HL-60 (cell line): Measurements from ENCODE around the gene IL12RB1.

Source experiments
- DNase-seq, 2 experiments: peaks; one replicate each; pipeline ENCODE4 v3.0.0-alpha.2; 2010 to 2020; ENCODE audit warnings: low read depth in 1 of 2, low spot score in 1 of 2
- H3K27ac ChIP-seq: fragments of 250-450 bp; sonication (Bioruptor Pico); replicated peaks from 2 replicates; pipeline ENCODE4 v1.5.1; 2020; ENCODE audit warnings: mild to moderate bottlenecking, moderate library complexity
- H3K27me3 ChIP-seq: fragments of 250-450 bp; sonication (Bioruptor Pico); 2 replicates; pipeline ENCODE4 v1.5.1; 2021; ENCODE audit warnings: mild to moderate bottlenecking, moderate library complexity; ENCODE audit not compliant: insufficient read depth, poor library complexity, severe bottlenecking
- H3K4me3 ChIP-seq: replicated peaks from 2 replicates; pipeline ENCODE4 v1.5.1; 2011; ENCODE audit warnings: mild to moderate bottlenecking, control low read depth, low read length; ENCODE audit not compliant: insufficient read depth
- GABPA ChIP-seq: IDR thresholded peaks from 2 replicates; pipeline ENCODE4 v1.6.1; 2012; ENCODE audit warnings: low read depth
- POLR2AphosphoS5 ChIP-seq: IDR thresholded peaks from 2 replicates; pipeline ENCODE4 v1.6.1; 2012; ENCODE audit warnings: low read depth
- SPI1 ChIP-seq: IDR thresholded peaks from 2 replicates; pipeline ENCODE4 v1.6.1; 2012; ENCODE audit warnings: low read depth, mild to moderate bottlenecking, borderline replicate concordance
- TF ChIP-seq, protein P1 (sequence below): IDR thresholded peaks from one replicate; pipeline ENCODE4 v1.5.1; 2011; ENCODE audit warnings: low read length, control low read depth, inconsistent platforms; ENCODE audit not compliant: insufficient read depth
- TF ChIP-seq, protein P2 (sequence below): IDR thresholded peaks from 2 replicates; pipeline ENCODE4 v1.6.1; 2012; ENCODE audit warnings: low read depth; ENCODE audit not compliant: insufficient replicate concordance

The IL12RB1 gene

DNA sequence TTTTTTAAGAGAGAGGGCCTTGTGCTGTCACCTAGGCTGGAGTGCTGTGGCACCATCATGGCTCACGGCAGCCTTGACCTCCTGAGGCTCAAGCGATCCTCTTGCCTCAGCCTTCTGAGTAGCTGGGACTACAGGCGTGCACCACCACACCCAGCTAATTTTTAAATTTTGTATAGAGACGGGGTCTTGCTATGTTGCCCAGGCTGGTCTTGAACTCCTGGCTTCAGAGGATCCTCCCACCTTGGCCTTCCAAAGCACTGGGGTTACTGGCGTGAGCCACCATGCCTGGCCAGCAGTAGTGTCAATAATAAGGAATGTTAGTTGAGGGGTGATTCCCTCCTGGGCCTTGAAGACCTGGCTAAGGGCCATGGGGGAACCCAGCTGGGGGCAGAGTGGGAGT lies 34.4 kb upstream of the IL12RB1 start:
- TF ChIP-seq POLR2AphosphoS5: no peak
- no peak for TF ChIP-seq SPI1
- TF ChIP-seq GABPA: no peak
- TF ChIP-seq, protein P1, sequence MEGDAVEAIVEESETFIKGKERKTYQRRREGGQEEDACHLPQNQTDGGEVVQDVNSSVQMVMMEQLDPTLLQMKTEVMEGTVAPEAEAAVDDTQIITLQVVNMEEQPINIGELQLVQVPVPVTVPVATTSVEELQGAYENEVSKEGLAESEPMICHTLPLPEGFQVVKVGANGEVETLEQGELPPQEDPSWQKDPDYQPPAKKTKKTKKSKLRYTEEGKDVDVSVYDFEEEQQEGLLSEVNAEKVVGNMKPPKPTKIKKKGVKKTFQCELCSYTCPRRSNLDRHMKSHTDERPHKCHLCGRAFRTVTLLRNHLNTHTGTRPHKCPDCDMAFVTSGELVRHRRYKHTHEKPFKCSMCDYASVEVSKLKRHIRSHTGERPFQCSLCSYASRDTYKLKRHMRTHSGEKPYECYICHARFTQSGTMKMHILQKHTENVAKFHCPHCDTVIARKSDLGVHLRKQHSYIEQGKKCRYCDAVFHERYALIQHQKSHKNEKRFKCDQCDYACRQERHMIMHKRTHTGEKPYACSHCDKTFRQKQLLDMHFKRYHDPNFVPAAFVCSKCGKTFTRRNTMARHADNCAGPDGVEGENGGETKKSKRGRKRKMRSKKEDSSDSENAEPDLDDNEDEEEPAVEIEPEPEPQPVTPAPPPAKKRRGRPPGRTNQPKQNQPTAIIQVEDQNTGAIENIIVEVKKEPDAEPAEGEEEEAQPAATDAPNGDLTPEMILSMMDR: no peak
- TF ChIP-seq, protein P2, sequence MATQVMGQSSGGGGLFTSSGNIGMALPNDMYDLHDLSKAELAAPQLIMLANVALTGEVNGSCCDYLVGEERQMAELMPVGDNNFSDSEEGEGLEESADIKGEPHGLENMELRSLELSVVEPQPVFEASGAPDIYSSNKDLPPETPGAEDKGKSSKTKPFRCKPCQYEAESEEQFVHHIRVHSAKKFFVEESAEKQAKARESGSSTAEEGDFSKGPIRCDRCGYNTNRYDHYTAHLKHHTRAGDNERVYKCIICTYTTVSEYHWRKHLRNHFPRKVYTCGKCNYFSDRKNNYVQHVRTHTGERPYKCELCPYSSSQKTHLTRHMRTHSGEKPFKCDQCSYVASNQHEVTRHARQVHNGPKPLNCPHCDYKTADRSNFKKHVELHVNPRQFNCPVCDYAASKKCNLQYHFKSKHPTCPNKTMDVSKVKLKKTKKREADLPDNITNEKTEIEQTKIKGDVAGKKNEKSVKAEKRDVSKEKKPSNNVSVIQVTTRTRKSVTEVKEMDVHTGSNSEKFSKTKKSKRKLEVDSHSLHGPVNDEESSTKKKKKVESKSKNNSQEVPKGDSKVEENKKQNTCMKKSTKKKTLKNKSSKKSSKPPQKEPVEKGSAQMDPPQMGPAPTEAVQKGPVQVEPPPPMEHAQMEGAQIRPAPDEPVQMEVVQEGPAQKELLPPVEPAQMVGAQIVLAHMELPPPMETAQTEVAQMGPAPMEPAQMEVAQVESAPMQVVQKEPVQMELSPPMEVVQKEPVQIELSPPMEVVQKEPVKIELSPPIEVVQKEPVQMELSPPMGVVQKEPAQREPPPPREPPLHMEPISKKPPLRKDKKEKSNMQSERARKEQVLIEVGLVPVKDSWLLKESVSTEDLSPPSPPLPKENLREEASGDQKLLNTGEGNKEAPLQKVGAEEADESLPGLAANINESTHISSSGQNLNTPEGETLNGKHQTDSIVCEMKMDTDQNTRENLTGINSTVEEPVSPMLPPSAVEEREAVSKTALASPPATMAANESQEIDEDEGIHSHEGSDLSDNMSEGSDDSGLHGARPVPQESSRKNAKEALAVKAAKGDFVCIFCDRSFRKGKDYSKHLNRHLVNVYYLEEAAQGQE: no peak
- H3K27ac ChIP-seq: no peak overlapping the region
- no peaks in the 10 kb centered on the region for H3K27me3 ChIP-seq
- DNase-seq: no peak
- H3K4me3 ChIP-seq: no peak overlapping the region

DNA sequence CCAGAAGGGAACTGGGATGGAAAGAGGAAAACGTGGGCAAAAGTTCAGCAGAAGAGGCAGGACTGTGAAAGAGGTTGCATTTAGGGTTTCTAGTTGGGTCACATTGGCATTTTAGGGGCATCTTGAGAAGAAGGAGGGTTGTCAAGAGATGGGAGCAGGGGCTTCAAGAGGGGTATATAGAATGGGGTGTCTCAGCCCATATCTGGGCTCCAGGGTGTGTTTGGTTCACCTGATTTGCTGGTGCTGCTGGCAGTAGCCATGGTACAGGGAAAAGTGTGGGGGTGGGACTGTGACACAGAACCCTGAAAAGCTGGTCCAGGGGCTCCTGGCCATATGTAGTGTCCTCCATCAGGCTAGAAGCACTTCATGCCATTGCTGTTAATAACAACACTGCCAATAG lies 33.4 kb upstream of the IL12RB1 start:
- no peak for TF ChIP-seq GABPA
- TF ChIP-seq SPI1: no peak
- TF ChIP-seq POLR2AphosphoS5: no peak
- TF ChIP-seq, protein P1: no peak
- TF ChIP-seq, protein P2: no peak
- no peaks in the 10 kb centered on the region for H3K27me3 ChIP-seq
- no peak for DNase-seq
- no peak overlapping the region for H3K4me3 ChIP-seq
- H3K27ac ChIP-seq: no peak overlapping the region

DNA sequence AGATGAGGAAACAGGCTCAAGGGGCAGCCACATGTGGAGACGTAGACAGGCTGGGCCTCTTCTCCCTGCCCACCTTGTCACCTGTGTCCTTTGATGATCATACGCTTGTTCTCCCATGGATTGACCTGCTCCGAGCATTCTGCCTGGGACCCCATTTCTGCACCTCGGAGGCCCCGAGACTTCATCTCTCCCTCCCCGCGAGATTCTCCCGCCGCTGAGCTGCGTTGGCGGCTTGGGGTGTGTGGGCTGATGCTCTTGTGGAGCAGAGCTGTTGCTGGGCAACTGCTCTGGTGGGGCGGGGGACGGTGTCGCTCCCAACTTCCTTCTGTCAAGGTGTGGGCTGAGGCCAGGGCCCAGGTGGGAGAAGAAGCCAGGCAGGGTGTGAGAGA lies 33.0 kb upstream of the IL12RB1 start:
- Histone ChIP-seq H3K4me3 (no peak overlapping the region), H3K27ac (no peak overlapping the region), H3K27me3 (no peaks in the 10 kb centered on the region)
- no peak for DNase-seq
- TF ChIP-seq GABPA: no peak
- TF ChIP-seq SPI1: no peak
- no peak for TF ChIP-seq POLR2AphosphoS5
- TF ChIP-seq, protein P1: no peak
- TF ChIP-seq, protein P2: no peak
